Trophoblast cell (in vitro differentiated cells and primary cell): ENCODE measurements around the gene RBFOX1.
A peak's percentile ranks its signal among the peaks of the same experiment; 100 is the strongest.

Experiments used
- DNase-seq, 2 donors: peaks; one replicate each; pipeline ENCODE4 v3.0.0-alpha.2; 2016
- H2AFZ ChIP-seq: 2 replicates; pipeline ENCODE4 v1.6.1; 2013; ENCODE audit warnings: low read length, moderate library complexity, mild to moderate bottlenecking; ENCODE audit not compliant: insufficient read depth, poor library complexity
- H2AK5ac ChIP-seq: 2 replicates; pipeline ENCODE4 v1.6.1; 2013; ENCODE audit warnings: mild to moderate bottlenecking, low read length
- H2BK120ac ChIP-seq: 2 replicates; pipeline ENCODE4 v1.6.1; 2013; ENCODE audit warnings: low read length, mild to moderate bottlenecking, moderate library complexity; ENCODE audit not compliant: insufficient read depth, poor library complexity
- H2BK12ac ChIP-seq: 2 replicates; pipeline ENCODE4 v1.6.1; 2013; ENCODE audit warnings: mild to moderate bottlenecking, low read length, moderate library complexity
- H2BK5ac ChIP-seq: 2 replicates; pipeline ENCODE4 v1.6.1; 2013; ENCODE audit warnings: low read length, low read depth, moderate library complexity, mild to moderate bottlenecking; ENCODE audit not compliant: poor library complexity
- H3K14ac ChIP-seq: 2 replicates; pipeline ENCODE4 v1.6.1; 2013; ENCODE audit warnings: mild to moderate bottlenecking, low read length
- H3K18ac ChIP-seq: 2 replicates; pipeline ENCODE4 v1.6.1; 2013; ENCODE audit warnings: mild to moderate bottlenecking, low read length
- H3K23ac ChIP-seq: 2 replicates; pipeline ENCODE4 v1.6.1; 2013; ENCODE audit warnings: low read length
- H3K27ac ChIP-seq: 2 replicates; pipeline ENCODE4 v1.5.1; 2013; ENCODE audit warnings: low read depth, mild to moderate bottlenecking, inconsistent platforms, low read length, moderate library complexity
- H3K27me3 ChIP-seq: 2 replicates; pipeline ENCODE4 v1.6.1; 2013; ENCODE audit warnings: inconsistent platforms, mild to moderate bottlenecking, low read length, moderate library complexity; ENCODE audit not compliant: insufficient read depth
- H3K36me3 ChIP-seq, 2 experiments: 1 replicate in 1 of 2; 2 replicates in 1 of 2; pipeline ENCODE4 v1.6.1; 2013; ENCODE audit warnings: low read length in 2 of 2, mild to moderate bottlenecking in 2 of 2, moderate library complexity in 1 of 2; ENCODE audit not compliant: insufficient read depth in 2 of 2, control insufficient read depth in 1 of 2
- H3K4ac ChIP-seq: 2 replicates; pipeline ENCODE4 v1.6.1; 2013; ENCODE audit warnings: low read depth, mild to moderate bottlenecking, low read length, moderate library complexity
- H3K4me1 ChIP-seq, 2 experiments: 1 replicate in 1 of 2; 2 replicates in 1 of 2; pipeline ENCODE4 v1.6.1; 2013; ENCODE audit warnings: low read length in 2 of 2, mild to moderate bottlenecking in 2 of 2, moderate library complexity in 1 of 2; ENCODE audit not compliant: insufficient read depth in 2 of 2, control insufficient read depth in 1 of 2
- H3K4me2 ChIP-seq: 2 replicates; pipeline ENCODE4 v1.6.1; 2013; ENCODE audit warnings: inconsistent platforms, mild to moderate bottlenecking, low read length, moderate library complexity
- H3K4me3 ChIP-seq: 2 replicates; pipeline ENCODE4 v1.5.1; 2013; ENCODE audit warnings: mild to moderate bottlenecking, low read depth, low read length, inconsistent platforms
- H3K79me1 ChIP-seq: one replicate; pipeline ENCODE4 v1.6.1; 2013; ENCODE audit warnings: low read length
- H3K79me2 ChIP-seq: 2 replicates; pipeline ENCODE4 v1.6.1; 2013; ENCODE audit warnings: low read length, mild to moderate bottlenecking; ENCODE audit not compliant: control insufficient read depth, insufficient read depth, poor library complexity
- H3K9ac ChIP-seq: 2 replicates; pipeline ENCODE4 v1.6.1; 2013; ENCODE audit warnings: mild to moderate bottlenecking, low read length
- H3K9me3 ChIP-seq: 2 replicates; pipeline ENCODE4 v1.6.1; 2013; ENCODE audit warnings: low read depth, mild to moderate bottlenecking, control low read depth, inconsistent platforms, low read length; ENCODE audit not compliant: insufficient read depth
- H4K12ac ChIP-seq: 2 replicates; pipeline ENCODE4 v1.6.1; 2013; ENCODE audit warnings: low read depth, mild to moderate bottlenecking, low read length, moderate library complexity
- H4K8ac ChIP-seq: 2 replicates; pipeline ENCODE4 v1.6.1; 2013; ENCODE audit warnings: low read depth, mild to moderate bottlenecking, low read length, moderate library complexity
- H4K91ac ChIP-seq: one replicate; pipeline ENCODE4 v1.6.1; 2013; ENCODE audit warnings: low read depth, mild to moderate bottlenecking, low read length, moderate library complexity
- WGBS: extraction: QIAGEN DNeasy Blood & Tissue Kit; methylation state at CpG from one replicate; pipeline ENCODE4 v1.1.7; 2013; ENCODE audit warnings: missing lambda C conversion rate; ENCODE audit not compliant: insufficient read length, insufficient coverage; ENCODE audit errors: extremely low coverage; 5-methylcytosine and 5-hydroxymethylcytosine counted together

RBFOX1 gene

GRCh38 chr16:7628981-7629380 lies 296.3 kb downstream of the RBFOX1 start:
- no peak overlapping the region for H3K9ac ChIP-seq
- H3K79me1 ChIP-seq, result peaks cover 4% of the 10 kb centered on the region
- H3K23ac ChIP-seq, result no peak overlapping the region
- no peak overlapping the region for H4K91ac ChIP-seq
- H3K27me3 ChIP-seq, result no peaks in the 10 kb centered on the region
- H2BK5ac ChIP-seq, result no peak overlapping the region
- H4K8ac ChIP-seq, result no peak overlapping the region
- H3K79me2 ChIP-seq, result no peaks in the 10 kb centered on the region
- H3K36me3 ChIP-seq, result no peaks in the 10 kb centered on the region
- no peaks in the 10 kb centered on the region for H3K9me3 ChIP-seq
- H3K4me2 ChIP-seq, result peak overlapping the region; percentile 43
- no peak overlapping the region for H3K14ac ChIP-seq
- no CpG with 5 or more reads among the region's 6 CpGs for WGBS
- peak overlapping the region; percentile 51 for H3K27ac ChIP-seq
- H2AFZ ChIP-seq, result no peak overlapping the region
- peaks cover 5 to 16% of the 10 kb centered on the region in 2 experiments for H3K4me1 ChIP-seq
- no peak overlapping the region for H3K18ac ChIP-seq
- H2BK120ac ChIP-seq, result no peak overlapping the region
- no peak overlapping the region for H3K4me3 ChIP-seq
- H2AK5ac ChIP-seq, result no peak overlapping the region
- no peak overlapping the region for H3K4ac ChIP-seq
- no peak for DNase-seq
- H4K12ac ChIP-seq, result no peak overlapping the region
- no peak overlapping the region for H2BK12ac ChIP-seq

- no CpG with 5 or more reads among the region's 5 CpGs for WGBS
These were observed 296.9 kb downstream of the RBFOX1 start for GRCh38 chr16:7629571-7629970.

GRCh38 chr16:7637446-7637845 lies 304.8 kb downstream of the RBFOX1 start:
- no peaks in the 10 kb centered on the region for H3K4me1 ChIP-seq
- no CpG with 5 or more reads among the region's 4 CpGs for WGBS
- no peak for DNase-seq
- no peak overlapping the region for H2BK5ac ChIP-seq
- H3K9me3 ChIP-seq, result no peaks in the 10 kb centered on the region
- no peak overlapping the region for H3K4me2 ChIP-seq
- no peak overlapping the region for H2BK120ac ChIP-seq
- H3K9ac ChIP-seq, result no peak overlapping the region
- H4K8ac ChIP-seq, result no peak overlapping the region
- H3K14ac ChIP-seq, result no peak overlapping the region
- H3K79me2 ChIP-seq, result no peaks in the 10 kb centered on the region
- no peaks in the 10 kb centered on the region for H3K36me3 ChIP-seq
- H3K27ac ChIP-seq, result no peak overlapping the region
- no peak overlapping the region for H4K91ac ChIP-seq
- no peaks in the 10 kb centered on the region for H3K79me1 ChIP-seq
- H3K4ac ChIP-seq, result no peak overlapping the region
- no peak overlapping the region for H2AFZ ChIP-seq
- no peak overlapping the region for H3K4me3 ChIP-seq
- no peak overlapping the region for H4K12ac ChIP-seq
- H3K23ac ChIP-seq, result no peak overlapping the region
- no peak overlapping the region for H3K18ac ChIP-seq
- H2AK5ac ChIP-seq, result no peak overlapping the region
- H3K27me3 ChIP-seq, result no peaks in the 10 kb centered on the region
- no peak overlapping the region for H2BK12ac ChIP-seq

More at GRCh38 chr16:7629571-7629970, 296.9 kb downstream of the RBFOX1 start:
- H2BK120ac ChIP-seq, result no peak overlapping the region
- no peak overlapping the region for H3K4ac ChIP-seq
- peak overlapping the region; percentile 42 for H4K91ac ChIP-seq
- DNase-seq, result no peak
- H2AFZ ChIP-seq, result no peak overlapping the region
- H3K79me1 ChIP-seq, result peaks cover 4% of the 10 kb centered on the region
- H2BK5ac ChIP-seq, result no peak overlapping the region
- no peak overlapping the region for H3K9ac ChIP-seq
- H3K27me3 ChIP-seq, result no peaks in the 10 kb centered on the region
- H3K4me2 ChIP-seq, result peak overlapping the region; percentile 43
- no peak overlapping the region for H4K12ac ChIP-seq
- H3K4me1 ChIP-seq, result peaks cover 5 to 16% of the 10 kb centered on the region in 2 experiments
- no peak overlapping the region for H2AK5ac ChIP-seq
- H3K4me3 ChIP-seq, result no peak overlapping the region
- no peaks in the 10 kb centered on the region for H3K9me3 ChIP-seq
- H3K14ac ChIP-seq, result no peak overlapping the region
- no peaks in the 10 kb centered on the region for H3K36me3 ChIP-seq
- peak overlapping the region; percentile 51 for H3K27ac ChIP-seq
- H3K79me2 ChIP-seq, result no peaks in the 10 kb centered on the region
- H2BK12ac ChIP-seq, result no peak overlapping the region
- H3K23ac ChIP-seq, result no peak overlapping the region
- no peak overlapping the region for H4K8ac ChIP-seq
- H3K18ac ChIP-seq, result no peak overlapping the region

GRCh38 chr16:7638306-7638705 lies 305.7 kb downstream of the RBFOX1 start:
- no peak overlapping the region for H4K12ac ChIP-seq
- no peaks in the 10 kb centered on the region for H3K79me2 ChIP-seq
- H2BK120ac ChIP-seq, result no peak overlapping the region
- no peak overlapping the region for H3K4ac ChIP-seq
- no peak overlapping the region for H3K23ac ChIP-seq
- no peak overlapping the region for H3K4me3 ChIP-seq
- no peaks in the 10 kb centered on the region for H3K79me1 ChIP-seq
- no peaks in the 10 kb centered on the region for H3K27me3 ChIP-seq
- no peak overlapping the region for H3K27ac ChIP-seq
- H4K91ac ChIP-seq, result no peak overlapping the region
- WGBS, result no CpG with 5 or more reads among the region's 5 CpGs
- no peak overlapping the region for H3K14ac ChIP-seq
- no peaks in the 10 kb centered on the region for H3K4me1 ChIP-seq
- no peak overlapping the region for H2AFZ ChIP-seq
- H3K36me3 ChIP-seq, result no peaks in the 10 kb centered on the region
- H4K8ac ChIP-seq, result no peak overlapping the region
- H3K9ac ChIP-seq, result no peak overlapping the region
- H3K9me3 ChIP-seq, result no peaks in the 10 kb centered on the region
- H2BK5ac ChIP-seq, result no peak overlapping the region
- no peak overlapping the region for H3K18ac ChIP-seq
- no peak overlapping the region for H3K4me2 ChIP-seq
- no peak overlapping the region for H2AK5ac ChIP-seq
- no peak overlapping the region for H2BK12ac ChIP-seq
- no peak for DNase-seq
